B cell (primary cell): ENCODE data around the gene MYCL.

ENCODE experiments used
- CTCF ChIP-seq: fragments of 200-600 bp; IDR thresholded peaks from one replicate; pipeline ENCODE4 v1.8.0; 2022; ENCODE audit warnings: antibody characterized with exemption, mild to moderate bottlenecking
- EZH2 ChIP-seq: IDR thresholded peaks from 2 replicates; pipeline ENCODE4 v1.6.1; 2012; ENCODE audit warnings: borderline replicate concordance, low read depth, mild to moderate bottlenecking, moderate library complexity, low read length; ENCODE audit not compliant: insufficient read depth, poor library complexity, severe bottlenecking

GRCh38 chr1:39849203-39849602 lies 52.5 kb downstream of the MYCL start:
- TF ChIP-seq EZH2: no peak
- no peak for TF ChIP-seq CTCF
